Left ventricle myocardium inferior (tissue), 1 donor: Measurements from ENCODE around the gene CDK15. TPM values are rescaled to one million over a fixed set of nuclear protein-coding genes. Genes with fewer than 3 reads are reported as not detected.
"Not testable (repeated sequence)": the region's sequence is repeated elsewhere in the genome, so short reads cannot be mapped to it uniquely, and the experiment has no call there.

Experiments used
- DNase-seq: peaks from one replicate; pipeline ENCODE4 v3.0.0-alpha.2; 2020
- H3K27ac ChIP-seq: fragments of 200-600 bp; replicated peaks from 2 replicates; pipeline ENCODE4 v1.8.0; 2021
- H3K27me3 ChIP-seq: fragments of 200-600 bp; 2 replicates; pipeline ENCODE4 v1.8.0; 2021; ENCODE audit warnings: low read depth
- H3K36me3 ChIP-seq: fragments of 200-600 bp; 2 replicates; pipeline ENCODE4 v1.8.0; 2021
- H3K4me1 ChIP-seq: fragments of 200-600 bp; 2 replicates; pipeline ENCODE4 v1.8.0; 2021
- H3K4me3 ChIP-seq: fragments of 200-600 bp; 2 replicates; pipeline ENCODE4 v1.8.0; 2021; ENCODE audit warnings: mild to moderate bottlenecking, moderate library complexity
- H3K9me3 ChIP-seq: fragments of 200-600 bp; replicated peaks from 2 replicates; pipeline ENCODE4 v1.8.0; 2021
- intact Hi-C: fragments of 100-400 bp; cut with micrococcal nuclease; formaldehyde crosslinking; loops from one replicate; pipeline ENCODE4 v1.11.0; 2022
- total RNA-seq: library from RNA; stranded (reverse); fragmentation: NEBNext Ultra II Directional; extraction: Animal tissue kit (Norgen Biotek cat#: 25700); gene quantifications from one replicate; pipeline ENCODE4 v1.2.1, GENCODE V29; 2021
- TF ChIP-seq, protein P1 (sequence below): fragments of 200-600 bp; IDR thresholded peaks from 2 replicates; pipeline ENCODE4 v1.8.0; 2021; ENCODE audit warnings: antibody characterized with exemption, mild to moderate bottlenecking, borderline replicate concordance
- donor health status: DM: no; HTN: yes; CAD: no; lungs with severe emphysema.

CDK15 gene
- total RNA-seq, 1 donor from 2014 or later: 0.16 TPM

DNA sequence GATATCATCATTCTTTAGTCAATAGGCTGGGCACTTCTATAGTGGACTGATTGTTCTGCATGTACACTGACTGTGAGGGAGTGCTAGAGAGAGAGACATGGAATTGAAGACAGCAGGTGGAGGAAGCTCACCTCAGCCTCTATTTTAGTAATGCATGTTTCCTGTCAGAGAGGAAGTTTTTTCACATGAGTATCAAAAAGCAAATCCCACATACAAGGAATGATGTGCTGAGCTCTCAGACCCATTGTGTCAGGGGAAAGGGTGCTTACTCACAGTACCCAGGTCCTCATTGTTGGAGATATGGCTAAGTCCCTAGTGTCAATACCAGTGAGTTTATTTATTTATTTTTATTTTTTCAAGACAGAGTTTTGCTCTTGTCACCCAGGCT lies 9.9 kb upstream of the CDK15 start:
- no peak for DNase-seq
- TF ChIP-seq, protein P1, sequence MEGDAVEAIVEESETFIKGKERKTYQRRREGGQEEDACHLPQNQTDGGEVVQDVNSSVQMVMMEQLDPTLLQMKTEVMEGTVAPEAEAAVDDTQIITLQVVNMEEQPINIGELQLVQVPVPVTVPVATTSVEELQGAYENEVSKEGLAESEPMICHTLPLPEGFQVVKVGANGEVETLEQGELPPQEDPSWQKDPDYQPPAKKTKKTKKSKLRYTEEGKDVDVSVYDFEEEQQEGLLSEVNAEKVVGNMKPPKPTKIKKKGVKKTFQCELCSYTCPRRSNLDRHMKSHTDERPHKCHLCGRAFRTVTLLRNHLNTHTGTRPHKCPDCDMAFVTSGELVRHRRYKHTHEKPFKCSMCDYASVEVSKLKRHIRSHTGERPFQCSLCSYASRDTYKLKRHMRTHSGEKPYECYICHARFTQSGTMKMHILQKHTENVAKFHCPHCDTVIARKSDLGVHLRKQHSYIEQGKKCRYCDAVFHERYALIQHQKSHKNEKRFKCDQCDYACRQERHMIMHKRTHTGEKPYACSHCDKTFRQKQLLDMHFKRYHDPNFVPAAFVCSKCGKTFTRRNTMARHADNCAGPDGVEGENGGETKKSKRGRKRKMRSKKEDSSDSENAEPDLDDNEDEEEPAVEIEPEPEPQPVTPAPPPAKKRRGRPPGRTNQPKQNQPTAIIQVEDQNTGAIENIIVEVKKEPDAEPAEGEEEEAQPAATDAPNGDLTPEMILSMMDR: no peak
- intact Hi-C loops: loop anchor here (5.0 kb wide), 1 partner anchor 381 kb away; no protein-coding TSS in a partner anchor
- Histone ChIP-seq H3K36me3 (no peaks in the 10 kb centered on the region), H3K4me1 (no peaks in the 10 kb centered on the region), H3K9me3 (no peaks in the 10 kb centered on the region), H3K27me3 (peaks cover 8% of the 10 kb centered on the region), H3K27ac (no peak overlapping the region), H3K4me3 (no peak overlapping the region)

DNA sequence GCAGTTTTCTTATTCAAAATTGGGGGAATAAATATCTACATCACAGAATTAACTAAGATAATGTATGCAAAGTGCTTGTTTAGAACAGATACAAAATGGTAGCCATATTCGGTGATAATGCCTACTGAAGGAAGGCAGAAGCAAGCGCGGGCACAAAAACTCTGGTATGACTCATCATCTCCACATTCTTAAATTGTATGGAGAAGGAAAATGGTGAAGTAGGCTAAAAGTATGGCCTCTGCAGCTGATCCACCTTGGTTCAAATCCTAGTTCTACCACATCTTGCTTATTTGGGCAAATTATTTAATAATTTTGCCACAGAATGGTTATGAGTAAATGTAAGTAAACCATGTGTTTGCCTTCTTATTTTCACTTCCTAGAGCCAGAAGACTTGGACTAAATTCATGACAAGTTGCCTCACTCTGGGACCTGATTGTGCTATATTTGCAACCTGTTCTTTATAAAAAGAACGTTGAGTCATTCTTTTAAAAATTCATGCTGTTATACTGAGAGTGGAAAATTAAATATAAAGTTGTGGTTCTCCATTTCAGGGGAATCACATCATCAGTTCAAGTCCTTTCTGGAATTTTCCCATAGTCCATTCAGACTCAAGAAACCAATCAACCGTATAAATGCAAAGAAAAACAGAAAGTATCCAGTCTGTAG lies 9.0 kb upstream of the CDK15 start:
- Histone ChIP-seq H3K4me1 (no peaks in the 10 kb centered on the region), H3K27ac (no peak overlapping the region), H3K36me3 (no peaks in the 10 kb centered on the region), H3K9me3 (no peaks in the 10 kb centered on the region), H3K27me3 (peaks cover 8% of the 10 kb centered on the region), H3K4me3 (no peak overlapping the region)
- intact Hi-C loops: loop anchor here (5.0 kb wide), 1 partner anchor 380 kb away; no protein-coding TSS in a partner anchor
- TF ChIP-seq, protein P1: no peak
- no peak for DNase-seq

DNA sequence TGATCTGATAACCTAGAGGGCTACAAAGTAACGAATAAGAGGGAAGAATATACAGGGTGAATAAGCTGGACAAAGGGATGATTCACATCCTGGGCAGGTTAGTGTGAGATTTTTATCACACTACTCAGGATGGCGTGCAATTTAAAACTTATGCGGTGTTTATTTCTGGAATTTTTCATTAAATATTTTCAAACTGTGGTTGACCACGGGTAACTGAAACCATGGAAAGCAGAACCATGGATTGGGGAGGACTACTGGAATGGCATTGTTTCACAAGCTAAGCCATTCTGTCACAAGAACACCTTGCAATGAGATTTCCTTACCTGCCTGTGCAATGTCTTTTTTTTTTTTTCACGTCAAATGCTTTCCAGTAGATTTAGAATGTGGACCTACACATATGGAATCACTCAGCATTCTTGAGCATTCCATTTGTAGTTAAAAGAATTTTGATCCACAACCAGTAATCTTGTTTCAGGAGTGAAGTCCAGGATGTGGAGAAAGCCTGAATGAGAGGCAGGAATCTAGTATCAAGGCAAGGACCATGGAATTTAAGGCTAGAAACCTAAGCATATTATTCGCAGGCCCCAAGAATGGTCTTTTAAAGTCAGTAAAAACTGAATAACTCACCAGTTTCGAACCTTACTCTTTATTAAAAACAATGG lies 8.0 kb upstream of the CDK15 start:
- no peak overlapping the region for H3K27ac ChIP-seq
- no peak for DNase-seq
- TF ChIP-seq, protein P1: no peak
- H3K27me3 ChIP-seq: peaks cover 18% of the 10 kb centered on the region
- no peak overlapping the region for H3K4me3 ChIP-seq
- H3K4me1 ChIP-seq: no peaks in the 10 kb centered on the region
- intact Hi-C loops: loop anchor here (5.0 kb wide), 1 partner anchor 379 kb away; no protein-coding TSS in a partner anchor
- no peaks in the 10 kb centered on the region for H3K36me3 ChIP-seq
- H3K9me3 ChIP-seq: no peaks in the 10 kb centered on the region

DNA sequence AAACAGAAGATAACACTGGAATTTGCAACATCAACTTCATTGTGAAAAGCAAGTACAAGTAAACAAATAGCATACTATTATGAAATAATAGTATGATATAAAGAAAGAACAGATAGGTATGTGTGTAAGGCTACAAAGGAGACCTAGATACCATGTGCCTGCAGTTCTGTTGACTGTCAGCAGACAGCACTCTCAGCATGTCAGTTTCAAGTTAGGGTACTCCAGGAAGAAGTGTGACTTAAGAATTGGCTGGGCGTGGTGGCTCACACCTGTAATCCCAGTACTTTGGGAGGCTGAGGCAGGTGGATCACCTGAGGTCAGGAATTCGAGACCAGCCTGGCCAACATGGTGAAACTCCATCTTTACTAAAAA lies 7.4 kb upstream of the CDK15 start:
- peaks cover 21% of the 10 kb centered on the region for H3K27me3 ChIP-seq
- H3K27ac ChIP-seq, H3K9me3 ChIP-seq, H3K4me3 ChIP-seq, DNase-seq, H3K36me3 ChIP-seq, H3K4me1 ChIP-seq: not testable (repeated sequence)
- intact Hi-C loops: loop anchor here (5.0 kb wide), 1 partner anchor 378 kb away; no protein-coding TSS in a partner anchor
- TF ChIP-seq, protein P1: peak; percentile 25

DNA sequence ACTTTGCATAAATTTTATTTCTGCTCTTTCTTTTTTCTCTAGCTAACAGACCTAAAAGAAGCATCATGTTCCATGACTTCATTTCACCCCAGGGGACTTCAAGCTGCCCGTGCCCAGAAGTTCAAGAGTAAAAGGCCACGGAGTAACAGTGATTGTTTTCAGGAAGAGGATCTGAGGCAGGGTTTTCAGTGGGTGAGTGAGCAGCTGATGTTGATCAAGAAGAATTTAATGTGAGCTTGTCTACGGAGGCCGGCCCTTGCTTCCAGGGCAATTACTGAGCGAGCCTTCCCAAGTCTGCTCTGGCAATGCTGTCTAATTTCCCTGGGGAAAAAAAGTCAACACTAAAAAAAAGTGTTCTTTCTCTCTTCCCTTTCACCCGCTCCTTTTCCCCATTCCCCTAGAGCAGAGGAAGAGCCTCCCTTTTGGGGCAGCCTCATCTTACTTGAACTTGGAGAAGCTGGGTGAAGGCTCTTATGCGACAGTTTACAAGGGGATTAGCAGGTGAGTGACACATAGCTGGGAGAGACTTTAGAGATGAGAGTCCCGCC lies 1.2 kb downstream of the CDK15 start:
- peaks cover 27% of the 10 kb centered on the region for H3K27me3 ChIP-seq
- intact Hi-C loops: no loop called here
- DNase-seq: peak; percentile 34
- TF ChIP-seq, protein P1: no peak
- H3K9me3 ChIP-seq: no peaks in the 10 kb centered on the region
- H3K27ac ChIP-seq: peak overlapping the region; percentile 67
- H3K36me3 ChIP-seq: no peaks in the 10 kb centered on the region
- H3K4me1 ChIP-seq: peaks cover 13% of the 10 kb centered on the region
- H3K4me3 ChIP-seq: peak overlapping the region; percentile 4
